HG02759 (cell line): ENCODE results near the gene VEZT.
"Not testable (repeated sequence)": the region's sequence is repeated elsewhere in the genome, so short reads cannot be mapped to it uniquely, and the experiment has no call there.

ENCODE experiments used
- ATAC-seq: cut with Tn5 transposase; IDR thresholded peaks from one replicate; pipeline ENCODE4 v1.9.1; 2021; ENCODE audit warnings: mild to moderate bottlenecking, moderate library complexity; ENCODE audit not compliant: unreplicated experiment

The VEZT gene

DNA sequence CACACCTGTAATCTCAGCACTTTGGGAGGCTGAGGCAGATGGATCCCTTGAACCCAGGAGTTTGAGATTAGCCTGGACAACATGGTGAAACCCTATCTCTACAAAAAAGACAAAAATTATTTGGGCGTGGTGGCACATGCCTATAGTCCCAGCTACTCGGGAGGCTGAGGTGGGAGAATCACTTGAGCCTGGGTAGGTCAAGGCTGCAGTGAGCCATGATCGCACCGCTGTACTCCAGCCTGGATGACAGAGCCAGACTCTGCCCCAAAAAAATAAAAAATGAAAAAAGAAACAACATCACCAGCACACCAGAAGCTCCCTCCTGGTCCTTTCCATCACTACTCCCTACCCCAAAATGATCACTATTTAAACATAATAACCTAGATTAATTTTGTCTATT, 2.6 kb downstream of the VEZT start:
- no peak for ATAC-seq

- no peak for ATAC-seq
Measured at GRCh38 chr12:95220726-95221125, 3.1 kb downstream of the VEZT start.

- ATAC-seq = no peak
Measured at GRCh38 chr12:95224202-95225170, 6.9 kb downstream of the VEZT start.

DNA sequence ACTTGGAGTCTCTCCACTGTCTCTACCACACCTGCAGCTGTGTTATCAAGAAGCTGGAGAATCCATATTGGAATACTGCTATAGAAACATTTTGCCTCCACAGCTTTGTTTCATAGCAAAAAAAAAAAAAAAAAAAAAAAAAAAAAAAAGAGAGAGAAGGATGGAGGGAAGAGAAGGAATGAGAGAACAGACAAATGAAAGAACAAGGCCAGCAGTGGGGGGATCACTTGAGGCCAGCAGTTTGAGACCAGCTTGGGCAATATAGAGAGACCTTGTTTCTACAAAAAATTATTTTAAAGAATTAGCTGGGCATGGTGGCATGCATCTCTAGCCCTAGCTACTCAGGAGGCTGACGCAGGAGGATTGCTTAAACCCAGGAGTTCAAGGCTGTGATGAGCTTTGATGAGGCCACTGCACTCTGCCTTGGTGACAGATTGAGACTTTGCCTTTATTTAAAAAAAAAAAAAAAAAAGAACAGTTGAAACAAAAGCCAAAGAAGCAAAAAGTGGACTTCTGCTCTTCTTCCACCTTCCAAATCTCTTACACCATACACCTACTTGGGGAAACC, 8.1 kb downstream of the VEZT start:
- ATAC-seq = no peak

DNA sequence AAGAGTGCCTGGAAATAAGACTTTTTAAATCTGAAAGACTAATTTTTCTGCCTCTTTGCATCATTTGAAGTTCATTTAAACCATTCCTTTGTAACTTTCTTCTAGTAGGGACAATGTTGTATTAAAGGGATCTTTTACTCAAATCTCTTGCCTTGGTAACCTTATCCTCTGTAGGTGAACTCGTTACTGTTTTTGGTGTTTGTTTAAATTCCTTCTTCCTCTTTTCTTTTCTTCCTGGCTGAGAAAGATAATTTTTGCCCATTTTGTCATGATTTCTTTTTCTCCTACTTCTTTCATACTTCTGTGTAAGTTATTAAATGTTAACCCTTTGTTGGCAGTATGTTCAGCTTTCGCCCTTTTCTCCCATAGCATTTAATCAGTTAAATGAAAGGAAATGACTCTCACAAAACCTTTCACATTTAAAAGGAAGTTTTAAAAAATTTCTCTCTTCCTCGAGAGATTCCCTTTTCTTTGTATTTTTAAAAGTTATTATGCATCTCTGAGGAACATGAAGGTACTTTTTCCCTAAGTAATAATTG, 10.3 kb downstream of the VEZT start:
- ATAC-seq = no peak

DNA sequence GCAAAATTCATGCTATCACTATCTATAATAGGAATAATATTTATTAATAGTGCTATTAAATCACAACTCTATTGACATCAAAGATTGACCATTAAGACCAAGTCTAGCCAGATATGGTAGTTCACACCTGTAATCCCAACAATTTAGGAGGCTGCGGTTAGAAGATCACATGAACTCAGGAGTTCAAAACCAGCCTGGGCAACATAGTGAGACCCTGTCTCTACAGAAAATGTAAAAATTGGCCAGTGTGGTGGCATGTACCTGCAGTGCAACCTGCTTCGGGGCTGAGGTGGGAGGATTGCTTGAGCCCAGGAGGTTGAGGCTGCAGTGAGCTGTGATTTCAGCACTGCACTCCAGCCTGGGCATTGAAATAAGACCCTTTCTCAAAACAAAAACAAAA, 11.0 kb downstream of the VEZT start:
- ATAC-seq = no peak

GRCh38 chr12:95229636-95230035, 12.0 kb downstream of the VEZT start:
- ATAC-seq = no peak

- no peak for ATAC-seq
Measured at GRCh38 chr12:95230313-95230712, 12.7 kb downstream of the VEZT start.

DNA sequence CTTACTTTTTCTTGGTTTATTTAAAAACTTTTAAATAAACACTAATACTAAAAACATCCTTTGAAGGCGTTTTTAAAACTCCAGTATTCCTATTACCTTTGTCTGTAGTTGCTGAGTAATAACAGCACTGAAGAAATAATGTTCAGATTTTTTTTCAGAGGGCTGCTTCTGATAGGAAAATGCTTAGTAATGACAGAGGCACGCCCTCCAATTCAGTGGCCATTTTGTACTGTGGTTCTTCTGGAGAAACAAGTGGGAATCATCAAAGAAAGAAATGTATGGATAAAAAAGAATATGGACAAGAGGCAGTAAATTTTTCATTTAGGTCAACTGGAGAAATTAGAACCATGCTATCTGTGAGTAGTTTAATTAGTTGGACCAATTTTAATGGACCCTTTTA, 13.6 kb downstream of the VEZT start:
- ATAC-seq = no peak

DNA sequence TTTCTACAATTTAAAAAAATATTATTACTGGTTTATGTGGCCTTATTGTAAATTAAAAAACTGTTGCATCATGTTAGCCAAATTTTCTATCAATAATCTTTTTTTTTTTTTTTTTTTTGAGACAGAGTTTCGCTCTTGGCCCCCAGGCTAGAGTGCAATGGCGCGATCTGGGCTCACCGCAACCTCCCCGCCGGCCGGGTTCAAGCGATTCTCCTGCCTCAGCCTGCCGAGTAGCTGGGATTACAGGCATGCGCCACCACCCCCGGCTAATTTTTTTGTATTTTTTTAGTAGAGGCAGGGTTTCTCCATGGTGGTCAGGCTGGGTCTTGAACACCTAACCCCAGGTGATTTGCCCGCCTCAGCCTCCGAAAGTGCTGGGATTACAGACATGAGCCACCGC, 16.6 kb downstream of the VEZT start:
- ATAC-seq = not testable (repeated sequence)

GRCh38 chr12:95235621-95236020, 18.0 kb downstream of the VEZT start:
- ATAC-seq = not testable (repeated sequence)

GRCh38 chr12:95237315-95237714, 19.7 kb downstream of the VEZT start:
- no peak for ATAC-seq

DNA sequence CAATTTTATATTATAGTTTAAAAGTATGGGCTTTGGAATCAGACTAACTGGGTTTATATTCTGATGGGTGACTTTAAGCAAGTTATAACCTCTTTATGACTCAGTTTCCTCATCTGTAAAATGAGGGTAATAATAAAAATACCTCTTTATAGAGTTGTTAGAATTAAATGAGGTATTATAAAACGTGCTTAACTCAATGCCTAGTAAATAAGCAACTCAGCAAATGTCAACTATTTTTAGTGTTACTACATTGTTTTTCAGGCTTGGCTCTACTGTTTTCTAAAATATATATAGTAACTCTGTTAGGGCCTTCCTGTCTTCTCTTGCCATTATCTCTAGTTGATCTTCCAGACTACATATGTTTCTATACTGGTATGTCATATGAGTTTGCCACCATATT, 20.5 kb downstream of the VEZT start:
- no peak for ATAC-seq

- no peak for ATAC-seq
Measured at GRCh38 chr12:95239216-95239615, 21.6 kb downstream of the VEZT start.

GRCh38 chr12:95239835-95240234, 22.2 kb downstream of the VEZT start:
- not testable (repeated sequence) for ATAC-seq

DNA sequence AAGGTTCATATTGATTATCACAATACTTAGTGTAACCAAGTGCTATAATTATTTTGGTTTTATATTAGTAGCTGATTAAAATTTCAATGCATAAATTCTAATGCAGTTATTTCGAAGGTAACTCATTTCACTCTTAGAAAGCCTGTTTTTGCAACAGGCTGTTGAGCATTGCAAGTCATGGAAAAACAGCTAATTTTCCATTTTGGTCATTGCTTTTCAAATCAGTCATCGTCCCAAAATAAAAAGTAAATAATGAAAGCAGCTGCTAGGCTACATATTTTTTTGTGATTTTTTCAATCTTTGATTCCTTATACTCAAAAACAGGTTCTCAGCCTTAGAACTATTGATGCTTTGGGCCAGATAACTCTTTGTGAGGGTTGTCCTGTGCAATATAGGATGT, 22.9 kb downstream of the VEZT start:
- ATAC-seq = no peak

- not testable (repeated sequence) for ATAC-seq
Measured at GRCh38 chr12:95241138-95241537, 23.5 kb downstream of the VEZT start.

GRCh38 chr12:95241761-95242506, 24.3 kb downstream of the VEZT start:
- ATAC-seq = no peak

- no peak for ATAC-seq
Measured at GRCh38 chr12:95243497-95244183, 26.0 kb downstream of the VEZT start.

DNA sequence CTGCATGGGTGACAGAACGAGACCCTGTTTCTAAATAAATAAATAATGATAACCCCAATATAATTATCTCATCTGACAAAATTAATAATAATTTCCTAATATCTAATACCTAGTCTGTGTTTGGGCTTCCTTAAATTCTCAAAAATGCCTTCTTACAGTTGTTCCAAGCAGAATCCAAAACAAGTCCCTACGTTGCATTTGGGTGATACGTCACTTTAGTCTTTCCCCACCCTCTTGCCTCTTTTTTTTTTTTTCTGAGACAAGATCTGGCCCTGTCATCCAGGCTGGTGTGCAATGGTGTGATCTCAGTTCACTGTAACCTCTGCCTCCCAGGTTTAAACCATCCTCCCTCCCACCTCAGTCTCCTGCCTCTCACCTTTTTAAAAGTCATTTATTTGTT, 26.7 kb downstream of the VEZT start:
- no peak for ATAC-seq

DNA sequence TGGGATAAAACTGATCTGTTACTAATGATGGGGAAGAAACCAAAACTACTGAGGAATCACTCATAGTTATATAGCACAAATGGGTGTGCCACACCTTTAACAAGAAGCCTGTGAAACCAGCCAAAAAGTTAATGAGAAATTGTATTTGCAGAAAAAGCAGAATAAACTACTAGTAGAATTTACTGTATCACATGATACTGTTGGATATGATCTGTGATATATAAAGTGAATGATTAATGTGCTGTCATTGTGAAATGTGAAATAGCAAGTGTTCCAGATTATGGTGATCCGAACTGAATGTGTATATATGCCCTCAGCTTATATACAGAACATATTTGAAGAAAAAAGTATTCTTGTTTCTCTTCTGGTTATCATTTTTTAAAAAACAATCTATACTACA, 30.5 kb downstream of the VEZT start:
- ATAC-seq = no peak
